HFFc6 (cell line): Measurements from ENCODE around the gene PXMP4. TPM values are rescaled to one million over a fixed set of nuclear protein-coding genes. Genes with fewer than 3 reads are reported as not detected.

Experiments
- DNase-seq: peaks from one replicate; pipeline ENCODE4 v3.0.0-alpha.2; 2018
- H3K27ac Mint-ChIP-seq: 2 replicates; pipeline ENCODE4 v1.8.0; 2020; ENCODE audit warnings: mild to moderate bottlenecking, mixed read lengths
- H3K27me3 Mint-ChIP-seq: 2 replicates; pipeline ENCODE4 v1.8.0; 2021; ENCODE audit warnings: mild to moderate bottlenecking, moderate library complexity, mixed read lengths; ENCODE audit not compliant: insufficient read depth
- H3K36me3 Mint-ChIP-seq: 2 replicates; pipeline ENCODE4 v1.8.0; 2021; ENCODE audit warnings: low read depth, mixed read lengths
- H3K4me1 Mint-ChIP-seq: 2 replicates; pipeline ENCODE4 v1.8.0; 2020; ENCODE audit warnings: low read depth, mixed read lengths
- H3K4me3 Mint-ChIP-seq: 2 replicates; pipeline ENCODE4 v1.8.0; 2020; ENCODE audit warnings: mild to moderate bottlenecking, moderate library complexity, mixed read lengths
- H3K9me3 Mint-ChIP-seq: 2 replicates; pipeline ENCODE4 v1.8.0; 2020; ENCODE audit warnings: mild to moderate bottlenecking, mixed read lengths
- total RNA-seq, 6 experiments: library from RNA; stranded (reverse); fragmentation: NEBNext Ultra II Directional; extraction: Animal tissue kit (Norgen Biotek cat#: 25700); gene quantifications; 2 replicates in 1 of 6; 3 replicates in 5 of 6; pipeline ENCODE4 v1.2.3, GENCODE V29; 2021
- TF ChIP-seq, protein P1 (sequence below): fragments of 200-600 bp; sonication (generic); IDR thresholded peaks from 2 replicates; pipeline ENCODE4 v1.5.0; 2021; ENCODE audit warnings: antibody characterized with exemption, mild to moderate bottlenecking

PXMP4 gene
- total RNA-seq, 6 experiments from 2014 or later: 8.3 to 14.4 (median 11.4) TPM

DNA sequence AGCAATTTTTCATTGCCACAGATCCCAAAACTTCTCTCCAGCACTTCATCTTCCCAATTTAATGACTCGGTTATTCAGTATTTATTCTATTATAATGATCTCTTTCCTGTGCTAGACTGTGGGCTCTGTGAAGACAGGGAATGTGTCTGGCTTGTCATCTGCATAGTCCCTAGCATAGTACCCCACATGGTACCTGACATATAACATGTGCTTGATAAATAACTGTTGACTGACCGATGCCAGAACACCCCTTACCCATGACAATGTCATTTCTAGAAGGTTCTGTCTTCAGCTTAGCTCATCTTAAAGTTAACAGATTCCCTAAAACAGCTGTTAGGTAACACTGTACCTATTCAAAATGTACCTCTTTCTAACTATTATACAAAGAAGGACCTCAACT, 3.6 kb downstream of the PXMP4 start:
- peaks cover 4% of the 10 kb centered on the region for H3K27me3 Mint-ChIP-seq
- no peak for DNase-seq
- no peak overlapping the region for H3K4me3 Mint-ChIP-seq
- TF ChIP-seq, protein P1, sequence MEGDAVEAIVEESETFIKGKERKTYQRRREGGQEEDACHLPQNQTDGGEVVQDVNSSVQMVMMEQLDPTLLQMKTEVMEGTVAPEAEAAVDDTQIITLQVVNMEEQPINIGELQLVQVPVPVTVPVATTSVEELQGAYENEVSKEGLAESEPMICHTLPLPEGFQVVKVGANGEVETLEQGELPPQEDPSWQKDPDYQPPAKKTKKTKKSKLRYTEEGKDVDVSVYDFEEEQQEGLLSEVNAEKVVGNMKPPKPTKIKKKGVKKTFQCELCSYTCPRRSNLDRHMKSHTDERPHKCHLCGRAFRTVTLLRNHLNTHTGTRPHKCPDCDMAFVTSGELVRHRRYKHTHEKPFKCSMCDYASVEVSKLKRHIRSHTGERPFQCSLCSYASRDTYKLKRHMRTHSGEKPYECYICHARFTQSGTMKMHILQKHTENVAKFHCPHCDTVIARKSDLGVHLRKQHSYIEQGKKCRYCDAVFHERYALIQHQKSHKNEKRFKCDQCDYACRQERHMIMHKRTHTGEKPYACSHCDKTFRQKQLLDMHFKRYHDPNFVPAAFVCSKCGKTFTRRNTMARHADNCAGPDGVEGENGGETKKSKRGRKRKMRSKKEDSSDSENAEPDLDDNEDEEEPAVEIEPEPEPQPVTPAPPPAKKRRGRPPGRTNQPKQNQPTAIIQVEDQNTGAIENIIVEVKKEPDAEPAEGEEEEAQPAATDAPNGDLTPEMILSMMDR: no peak
- H3K36me3 Mint-ChIP-seq: peaks cover 8% of the 10 kb centered on the region
- peaks cover 18% of the 10 kb centered on the region for H3K4me1 Mint-ChIP-seq
- peaks cover 4% of the 10 kb centered on the region; the same call in 1 of the 2 replicates for H3K9me3 Mint-ChIP-seq
- H3K27ac Mint-ChIP-seq: no peak overlapping the region

DNA sequence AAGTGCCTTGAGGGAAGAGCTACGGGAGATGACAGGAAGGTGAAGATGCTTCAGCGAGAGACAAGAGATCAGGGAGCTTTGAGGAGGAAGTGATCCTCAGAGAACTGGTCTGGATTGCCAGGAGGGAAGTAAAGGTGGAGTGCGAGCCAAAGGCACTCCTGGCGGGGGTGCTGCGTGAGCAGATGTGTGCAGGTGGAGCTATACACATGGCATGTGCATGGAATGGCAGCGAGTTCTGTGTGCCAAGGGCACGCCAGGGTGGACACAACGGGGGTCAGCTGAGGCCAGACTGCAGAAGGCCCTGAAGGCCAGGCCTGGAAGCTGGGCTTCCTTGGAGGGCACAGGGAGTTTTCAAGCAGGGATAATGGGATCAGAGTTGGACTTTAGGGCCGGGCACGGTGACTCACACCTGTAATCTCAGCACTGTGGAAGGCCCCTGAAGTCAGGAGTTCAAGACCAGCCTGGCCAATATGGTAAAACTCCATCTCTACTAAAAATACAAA, 6.2 kb downstream of the PXMP4 start:
- no peak overlapping the region for H3K27ac Mint-ChIP-seq
- DNase-seq: no peak
- no peaks in the 10 kb centered on the region for H3K27me3 Mint-ChIP-seq
- H3K9me3 Mint-ChIP-seq: no peaks in the 10 kb centered on the region
- TF ChIP-seq, protein P1: no peak
- H3K4me3 Mint-ChIP-seq: no peak overlapping the region
- no peaks in the 10 kb centered on the region for H3K4me1 Mint-ChIP-seq
- no peaks in the 10 kb centered on the region; the same call in 1 of the 2 replicates for H3K36me3 Mint-ChIP-seq

DNA sequence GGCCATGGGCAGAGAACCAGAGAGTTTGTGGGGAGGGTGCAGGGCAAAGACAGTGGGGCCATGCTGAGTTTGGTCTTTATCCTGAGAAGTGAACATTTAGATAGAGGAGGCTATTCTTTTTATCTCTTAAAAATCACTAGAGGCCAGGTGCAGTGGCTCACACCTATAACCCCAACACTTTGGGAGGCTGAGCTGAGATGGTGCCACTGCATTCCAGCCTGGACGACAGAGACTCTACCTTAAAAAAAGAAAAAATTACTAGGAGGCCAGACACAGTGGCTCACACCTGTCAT, 8.7 kb downstream of the PXMP4 start:
- H3K27ac Mint-ChIP-seq: no peak overlapping the region
- H3K9me3 Mint-ChIP-seq: no peaks in the 10 kb centered on the region
- H3K36me3 Mint-ChIP-seq: no peaks in the 10 kb centered on the region; the same call in 1 of the 2 replicates
- H3K27me3 Mint-ChIP-seq: no peaks in the 10 kb centered on the region
- no peak for DNase-seq
- no peaks in the 10 kb centered on the region for H3K4me1 Mint-ChIP-seq
- TF ChIP-seq, protein P1: no peak
- no peak overlapping the region for H3K4me3 Mint-ChIP-seq

DNA sequence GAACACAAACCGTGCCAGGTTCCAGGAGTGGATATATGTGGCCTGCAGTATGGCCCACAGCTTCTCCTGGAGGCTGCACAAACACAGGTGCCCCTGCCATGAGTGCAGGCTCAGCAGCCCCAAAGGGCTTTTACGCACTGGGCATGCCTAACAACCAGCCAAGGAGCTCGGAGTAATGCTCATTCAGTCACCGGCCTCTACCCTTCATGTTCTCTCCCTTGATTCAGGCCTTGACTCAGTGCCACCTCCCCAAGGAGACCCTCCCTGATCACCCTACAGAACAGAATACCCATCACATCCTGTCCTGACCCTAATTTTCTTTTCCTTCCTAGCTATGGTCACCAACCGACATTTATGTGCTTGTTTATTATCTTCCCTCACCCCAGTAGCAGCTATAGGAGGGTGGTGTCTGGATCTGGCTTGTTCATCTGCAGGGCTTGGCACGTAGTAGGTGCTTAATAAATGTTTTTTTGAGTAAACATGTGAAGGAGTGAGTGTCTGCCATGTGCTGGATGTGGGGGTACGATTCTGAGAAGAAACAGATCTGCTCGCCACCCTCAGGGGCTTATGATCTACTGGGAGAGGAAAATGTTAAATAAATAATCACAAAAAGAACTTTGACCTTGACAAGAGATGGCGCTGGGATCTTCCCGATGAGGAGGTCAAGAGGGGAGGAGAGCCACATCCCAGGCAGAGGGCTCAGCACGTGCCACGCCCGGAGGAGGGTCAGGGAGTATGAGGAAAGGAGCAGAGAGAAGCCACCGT, 9.2 kb downstream of the PXMP4 start:
- no peak overlapping the region for H3K27ac Mint-ChIP-seq
- H3K4me3 Mint-ChIP-seq: no peak overlapping the region
- TF ChIP-seq, protein P1: no peak
- H3K36me3 Mint-ChIP-seq: no peaks in the 10 kb centered on the region; the same call in 1 of the 2 replicates
- no peaks in the 10 kb centered on the region for H3K27me3 Mint-ChIP-seq
- no peak for DNase-seq
- H3K9me3 Mint-ChIP-seq: no peaks in the 10 kb centered on the region
- H3K4me1 Mint-ChIP-seq: no peaks in the 10 kb centered on the region

DNA sequence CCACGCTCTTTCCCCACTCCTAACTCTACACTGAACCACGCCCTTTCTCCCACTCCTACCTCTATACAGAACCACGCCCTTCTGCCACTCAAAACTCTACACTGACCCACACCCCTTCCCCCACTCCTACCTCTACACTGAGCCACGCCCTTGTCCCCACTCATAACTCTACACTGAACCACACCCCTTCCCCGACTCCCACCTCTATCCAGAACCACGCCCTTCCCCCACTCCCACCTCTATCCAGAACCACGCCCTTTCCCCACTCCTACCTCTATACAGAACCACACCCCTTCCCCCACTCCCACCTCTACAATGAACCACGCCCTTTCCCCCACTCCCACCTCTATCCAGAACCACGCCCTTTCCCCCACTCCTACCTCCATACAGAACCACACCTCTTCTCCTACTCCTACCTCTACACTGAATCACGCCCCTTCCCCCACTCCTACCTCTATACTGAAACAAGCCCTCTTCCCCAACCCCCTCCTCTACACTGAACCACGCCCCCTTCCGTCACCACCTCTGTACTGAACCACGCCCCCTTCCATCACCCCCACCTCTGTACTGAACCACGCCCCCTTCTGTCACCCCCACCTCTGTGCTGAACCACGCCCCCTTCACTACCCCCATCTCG, 10.1 kb downstream of the PXMP4 start:
- Mint-ChIP-seq H3K36me3 (no peaks in the 10 kb centered on the region; the same call in 1 of the 2 replicates), H3K27me3 (no peaks in the 10 kb centered on the region), H3K27ac (no peak overlapping the region), H3K9me3 (no peaks in the 10 kb centered on the region), H3K4me1 (no peaks in the 10 kb centered on the region), H3K4me3 (no peak overlapping the region)
- TF ChIP-seq, protein P1: no peak
- no peak for DNase-seq
